HCT116 (cell line): Measurements from ENCODE around the gene UBR3. TPM values are rescaled to one million over a fixed set of nuclear protein-coding genes. Genes with fewer than 3 reads are reported as not detected.

ENCODE experiments used
- ATAC-seq: fragments of 200-7000 bp; cut with Tn5 transposase; 2 replicates; pipeline ENCODE4 v1.9.1; 2020; ENCODE audit warnings: mild to moderate bottlenecking, moderate library complexity
- BruUV-seq: library from RNA; stranded (reverse); fragments of 400-500 nt; replicated peaks from 2 replicates; lab custom pipeline; 2021; lab: Mats Ljungman, UMichigan
- CTCF ChIA-PET: fragments of 300-600 bp; sonication (Branson Sonifier 250); formaldehyde crosslinking; loops from one replicate; lab custom pipeline; 2021; ENCODE audit warnings: antibody characterized with exemption; lab: Charles Lee
- POLR2A ChIA-PET: fragments of 300-600, 350-600 bp; sonication (Branson Sonifier 250); formaldehyde crosslinking; loops from one replicate; lab custom pipeline; 2021; ENCODE audit warnings: antibody characterized with exemption; lab: Charles Lee
- RAD21 ChIA-PET, 2 experiments: fragments of 300-600 bp; sonication (Branson Sonifier 250); formaldehyde crosslinking; loops; one replicate each; lab custom pipeline; 2023; ENCODE audit warnings: low total read pairs in 2 of 2; ENCODE audit not compliant: uncharacterized antibody in 2 of 2, unreplicated experiment in 2 of 2, low non-redundant PET in 1 of 2; lab: Charles Lee
- DNase-seq: peaks from one replicate; pipeline ENCODE4 v3.0.0-alpha.2; 2010; ENCODE audit warnings: low read depth, low spot score
- H2AFZ ChIP-seq: fragments of 200-600 bp; shearing (Covaris generic), sonication (generic); 2 replicates; pipeline ENCODE4 v1.6.1; 2017; ENCODE audit warnings: low read depth, mixed run types, mixed read lengths, antibody characterized with exemption, low read length; ENCODE audit not compliant: poor library complexity, severe bottlenecking
- H3K27ac ChIP-seq: 2 replicates; pipeline ENCODE4 v1.5.1; 2012; ENCODE audit warnings: low read depth, low read length
- H3K27me3 ChIP-seq: fragments of 200-600 bp; sonication (generic); 2 replicates; pipeline ENCODE4 v1.6.1; 2016; ENCODE audit warnings: mixed run types, low read length, mixed read lengths; ENCODE audit not compliant: insufficient read depth
- H3K36me3 ChIP-seq, 2 experiments: fragments of 200-500 bp in 1 of 2; fragments of 200-600 bp in 1 of 2; sonication (Bioruptor generic) in 1 of 2; sonication (generic) in 1 of 2; 2 replicates each; pipeline versions ENCODE4 v1.5.1 to v1.6.1; 2014 to 2016; ENCODE audit warnings: low read length in 2 of 2, inconsistent platforms in 1 of 2, mixed read lengths in 1 of 2, mixed run types in 1 of 2; ENCODE audit not compliant: insufficient read depth in 2 of 2, control insufficient read depth in 1 of 2
- H3K4me1 ChIP-seq, 2 experiments: fragments of 200-600 bp in 1 of 2; sonication (generic) in 1 of 2; 2 replicates each; pipeline versions ENCODE4 v1.5.1 to v1.6.1; 2012 to 2017; ENCODE audit warnings: low read length in 2 of 2, inconsistent platforms in 1 of 2, mild to moderate bottlenecking in 1 of 2, mixed read lengths in 1 of 2, mixed run types in 1 of 2, moderate library complexity in 1 of 2; ENCODE audit not compliant: insufficient read depth in 2 of 2, control insufficient read depth in 1 of 2
- H3K4me2 ChIP-seq: fragments of 200-600 bp; sonication (generic); 2 replicates; pipeline ENCODE4 v1.6.1; 2017; ENCODE audit warnings: mixed run types, low read length, mixed read lengths
- H3K4me3 ChIP-seq, 2 experiments: fragments of 200-600 bp in 1 of 2; sonication (generic) in 1 of 2; replicated peaks in 1 of 2; 2 replicates each; pipeline ENCODE4 v1.5.1; 2011 to 2016; ENCODE audit warnings: low read length in 2 of 2, control low read depth in 1 of 2, low read depth in 1 of 2, mild to moderate bottlenecking in 1 of 2, mixed read lengths in 1 of 2, mixed run types in 1 of 2
- H3K79me2 ChIP-seq: fragments of 200-600 bp; sonication (generic); 2 replicates; pipeline ENCODE4 v1.6.1; 2017; ENCODE audit warnings: mild to moderate bottlenecking, mixed run types, low read length, moderate library complexity, mixed read lengths; ENCODE audit not compliant: insufficient read depth
- H3K9ac ChIP-seq: fragments of 200-600 bp; sonication (generic); 2 replicates; pipeline ENCODE4 v1.6.1; 2016; ENCODE audit warnings: low read length, mixed read lengths
- H3K9me2 ChIP-seq: fragments of 200-600 bp; sonication (generic), shearing (Covaris generic); 2 replicates; pipeline ENCODE4 v1.6.1; 2017; ENCODE audit warnings: mixed run types, mild to moderate bottlenecking, moderate library complexity; ENCODE audit not compliant: insufficient read depth
- H3K9me3 ChIP-seq, 2 experiments: fragments of 200-500 bp in 1 of 2; fragments of 200-600 bp in 1 of 2; sonication (Bioruptor generic) in 1 of 2; sonication (generic) in 1 of 2; 2 replicates each; pipeline ENCODE4 v1.6.1; 2014 to 2017; ENCODE audit warnings: low read length in 2 of 2, mixed read lengths in 2 of 2, inconsistent platforms in 1 of 2, low read depth in 1 of 2, mild to moderate bottlenecking in 1 of 2, mixed run types in 1 of 2, moderate library complexity in 1 of 2; ENCODE audit not compliant: control insufficient read depth in 1 of 2, insufficient read depth in 1 of 2
- H4K20me1 ChIP-seq: fragments of 200-600 bp; sonication (generic), shearing (Covaris generic); 2 replicates; pipeline ENCODE4 v1.6.1; 2017; ENCODE audit warnings: mixed run types, mild to moderate bottlenecking, moderate library complexity; ENCODE audit not compliant: insufficient read depth
- CTCF ChIP-seq, 3 experiments: fragments of 200-600 bp in 1 of 3; sonication (generic) in 1 of 3; IDR thresholded peaks in 2 of 3; conservative IDR thresholded peaks in 1 of 3; 2 replicates each; pipeline ENCODE4 v1.5.1; 2012 to 2017; ENCODE audit warnings: low read depth in 2 of 3, low read length in 2 of 3, antibody characterized with exemption in 1 of 3, borderline replicate concordance in 1 of 3, control low read depth in 1 of 3, mild to moderate bottlenecking in 1 of 3, mixed read lengths in 1 of 3, mixed run types in 1 of 3, moderate library complexity in 1 of 3; ENCODE audit not compliant: insufficient read depth in 1 of 3
- EZH2phosphoT487 ChIP-seq: fragments of 200-600 bp; IDR thresholded peaks from 2 replicates; pipeline ENCODE4 v1.6.1; 2018; ENCODE audit warnings: antibody characterized with exemption, borderline replicate concordance
- FOSL1 ChIP-seq: IDR thresholded peaks from 2 replicates; pipeline ENCODE4 v1.6.1; 2012; ENCODE audit warnings: low read depth
- JUND ChIP-seq: IDR thresholded peaks from 2 replicates; pipeline ENCODE4 v1.6.1; 2012
- MAX ChIP-seq: IDR thresholded peaks from 2 replicates; pipeline ENCODE4 v1.6.1; 2012
- POLR2A ChIP-seq: IDR thresholded peaks from 2 replicates; pipeline ENCODE4 v1.7.0; 2011; ENCODE audit warnings: borderline replicate concordance; ENCODE audit not compliant: insufficient read depth, insufficient read length; ENCODE audit errors: extremely low read depth
- SRF ChIP-seq: IDR thresholded peaks from 2 replicates; pipeline ENCODE4 v1.6.1; 2012; ENCODE audit warnings: low read depth
- intact Hi-C: fragments of 100-400 bp; cut with micrococcal nuclease; formaldehyde crosslinking; loops from 2 replicates; pipeline ENCODE4 v1.10.0; 2022
- total RNA-seq: library from RNA; stranded (reverse); gene quantifications from one replicate; pipeline ENCODE4 v1.2.1, GENCODE V29; 2021; ENCODE audit not compliant: unreplicated experiment

Gene UBR3
- total RNA-seq, 1 experiment from 2014 or later, result 29.5 TPM

GRCh38 chr2:169982929-169983328, 155.7 kb downstream of the UBR3 start:
- RAD21 ChIA-PET, result no interaction called here
- no peaks in the 10 kb centered on the region for H3K36me3 ChIP-seq
- BruUV-seq, result no TSS peak

GRCh38 chr2:169983506-169983905, 156.3 kb downstream of the UBR3 start:
- TF ChIP-seq SRF (no peak), POLR2A (no peak)
- ATAC-seq (no peak), DNase-seq (no peak)
- Histone ChIP-seq H3K9me2 (no peaks in the 10 kb centered on the region), H3K4me1 (no peaks in the 10 kb centered on the region), H3K4me2 (no peak overlapping the region), H3K9me3 (no peaks in the 10 kb centered on the region), H3K4me3 (no peak overlapping the region), H3K79me2 (no peaks in the 10 kb centered on the region), H3K9ac (no peak overlapping the region), H2AFZ (no peak overlapping the region), H3K36me3 (no peaks in the 10 kb centered on the region), H3K27me3 (no peaks in the 10 kb centered on the region), H3K27ac (no peak overlapping the region), H4K20me1 (no peaks in the 10 kb centered on the region)
- ChIA-PET RAD21 (no interaction called here), POLR2A (no interaction called here), CTCF (no interaction called here)
- intact Hi-C loops, result no loop called here
- no TSS peak for BruUV-seq

More at GRCh38 chr2:169982929-169983328, 155.7 kb downstream of the UBR3 start:
- no peak for DNase-seq
- Histone ChIP-seq H3K9me3 (no peaks in the 10 kb centered on the region), H3K4me3 (no peak overlapping the region)
- POLR2A ChIA-PET, result no interaction called here
- no peak for TF ChIP-seq SRF
- no peak for TF ChIP-seq FOSL1
- TF ChIP-seq, all 23 proteins: peak for 0
- H3K4me2 ChIP-seq, result no peak overlapping the region
- no peaks in the 10 kb centered on the region for H3K27me3 ChIP-seq
- H3K9ac ChIP-seq, result no peak overlapping the region
- no peak overlapping the region for H2AFZ ChIP-seq
- CTCF ChIA-PET, result no interaction called here
- no peaks in the 10 kb centered on the region for H3K9me2 ChIP-seq
- ATAC-seq, result no peak
- intact Hi-C loops, result no loop called here
- no peaks in the 10 kb centered on the region for H3K4me1 ChIP-seq
- H3K79me2 ChIP-seq, result no peaks in the 10 kb centered on the region
- no peak overlapping the region for H3K27ac ChIP-seq
- no peaks in the 10 kb centered on the region for H4K20me1 ChIP-seq

- Histone ChIP-seq H3K4me2 (no peak overlapping the region), H3K27me3 (no peaks in the 10 kb centered on the region), H3K27ac (no peak overlapping the region), H3K9ac (no peak overlapping the region), H2AFZ (no peak overlapping the region), H3K9me2 (no peaks in the 10 kb centered on the region), H3K4me1 (no peaks in the 10 kb centered on the region), H4K20me1 (no peaks in the 10 kb centered on the region), H3K36me3 (no peaks in the 10 kb centered on the region), H3K9me3 (no peaks in the 10 kb centered on the region), H3K4me3 (no peak overlapping the region), H3K79me2 (no peaks in the 10 kb centered on the region)
- DNase-seq (no peak), ATAC-seq (no peak)
- TF ChIP-seq CTCF (IDR thresholded peaks at IDR 0.05 in 2 of 3, conservative IDR thresholded peaks at IDR 0.05 in 1 of 3; ENCODE audit: borderline replicate concordance in 1 of 3, insufficient read depth in 1 of 3, low read depth in 2 of 3, low read length in 2 of 3) (no peak), MAX (no peak), JUND (no peak), EZH2phosphoT487 (no peak)
- ChIA-PET POLR2A (no interaction called here), CTCF (no interaction called here), RAD21 (no interaction called here)
- no TSS peak for BruUV-seq
- intact Hi-C loops, result no loop called here
Observed at GRCh38 chr2:169984145-169984544, 156.9 kb downstream of the UBR3 start.
